NCI-H187 treated with DMSO at 0.1 percent for 48 hours (cell line): ENCODE data around the gene HIRIP3.
A peak's percentile ranks its signal among the peaks of the same experiment; 100 is the strongest.

Experiments used
- DNase-seq: peaks from one replicate; lab custom pipeline; 2025; lab: John Stamatoyannopoulos, UW

Gene HIRIP3

GRCh38 chr16:29999605-30000004 lies 4.2 kb upstream of the HIRIP3 start:
- DNase-seq, result no peak

GRCh38 chr16:29996766-29997250 lies 1.4 kb upstream of the HIRIP3 start:
- DNase-seq, result no peak

GRCh38 chr16:29995911-29996765 lies 721 bp upstream of the HIRIP3 start, which contains the start of gene INO80E:
TSS of gene INO80E (plus strand) at chr16:29996241. CDS start at chr16:29996311, 70 bp downstream.
- DNase-seq, result peak; percentile 38

GRCh38 chr16:29994600-29995323 lies 655 bp downstream of the HIRIP3 start:
- no peak for DNase-seq

GRCh38 chr16:29993903-29994599 lies 1.4 kb downstream of the HIRIP3 start:
- DNase-seq, result no peak

- DNase-seq, result no peak
These were observed 2.1 kb downstream of the HIRIP3 start for GRCh38 chr16:29993191-29993902.

- no peak for DNase-seq
These were observed 3.0 kb downstream of the HIRIP3 start for GRCh38 chr16:29992344-29992967.

- no peak for DNase-seq
These were observed 3.9 kb downstream of the HIRIP3 start for GRCh38 chr16:29991571-29991904.

GRCh38 chr16:29990883-29991570 lies 4.4 kb downstream of the HIRIP3 start:
- DNase-seq, result no peak

GRCh38 chr16:29990034-29990433 lies 5.4 kb downstream of the HIRIP3 start:
- no peak for DNase-seq

- no peak for DNase-seq
These were observed 6.1 kb downstream of the HIRIP3 start for GRCh38 chr16:29989111-29989858.

GRCh38 chr16:29988346-29989075 lies 6.9 kb downstream of the HIRIP3 start:
- DNase-seq, result no peak

GRCh38 chr16:29987371-29988085 lies 7.9 kb downstream of the HIRIP3 start:
- DNase-seq, result no peak

- no peak for DNase-seq
These were observed 8.5 kb downstream of the HIRIP3 start for GRCh38 chr16:29986931-29987330.

- DNase-seq, result no peak
These were observed 9.2 kb downstream of the HIRIP3 start for GRCh38 chr16:29986231-29986630.

- no peak for DNase-seq
These were observed 10.1 kb downstream of the HIRIP3 start for GRCh38 chr16:29985271-29985811.

GRCh38 chr16:29984764-29985147 lies 10.7 kb downstream of the HIRIP3 start:
- no peak for DNase-seq

- no peak for DNase-seq
These were observed 11.2 kb downstream of the HIRIP3 start for GRCh38 chr16:29984137-29984763.
